OCI-LY7 (cell line): ENCODE data around the gene USP30. TPM values are rescaled to one million over a fixed set of nuclear protein-coding genes. Genes with fewer than 3 reads are reported as not detected.

Experiments used
- BruUV-seq: library from RNA; stranded (reverse); fragments of 400-500 nt; replicated peaks from 2 replicates; lab custom pipeline; 2021; lab: Mats Ljungman, UMichigan
- CTCF ChIA-PET: fragments of 300-600 bp; sonication (Branson Sonifier 250); formaldehyde crosslinking; loops from one replicate; lab custom pipeline; 2022; ENCODE audit warnings: antibody characterized with exemption; ENCODE audit not compliant: unreplicated experiment; lab: Charles Lee
- POLR2A ChIA-PET: fragments of 300-600 bp; sonication (Branson Sonifier 250); formaldehyde crosslinking; loops from one replicate; lab custom pipeline; 2022; ENCODE audit warnings: antibody characterized with exemption; lab: Charles Lee
- DNase-seq: peaks from one replicate; pipeline ENCODE4 v3.0.0-alpha.2; 2015; ENCODE audit warnings: low spot score
- H2AFZ ChIP-seq: fragments of 200-600 bp; sonication (generic), shearing (Covaris generic); 2 replicates; pipeline ENCODE4 v1.6.1; 2014; ENCODE audit warnings: mild to moderate bottlenecking, antibody characterized with exemption, low read length, moderate library complexity
- H3K27ac ChIP-seq: fragments of 200-600 bp; sonication (generic); 2 replicates; pipeline ENCODE4 v1.5.1; 2014; ENCODE audit warnings: mixed run types, low read depth, mild to moderate bottlenecking, moderate library complexity, low read length, inconsistent platforms; ENCODE audit not compliant: poor library complexity, severe bottlenecking
- H3K36me3 ChIP-seq: fragments of 200-600 bp; sonication (generic); 2 replicates; pipeline ENCODE4 v1.6.1; 2014; ENCODE audit warnings: mild to moderate bottlenecking, antibody characterized with exemption, low read length, moderate library complexity, mixed read lengths; ENCODE audit not compliant: insufficient read depth
- H3K4me1 ChIP-seq: fragments of 200-600 bp; sonication (generic); 2 replicates; pipeline ENCODE4 v1.5.1; 2014; ENCODE audit warnings: mild to moderate bottlenecking, low read length; ENCODE audit not compliant: insufficient read depth, poor library complexity, severe bottlenecking
- H3K4me2 ChIP-seq: fragments of 200-600 bp; sonication (generic); 2 replicates; pipeline ENCODE4 v1.6.1; 2014; ENCODE audit warnings: mild to moderate bottlenecking, low read length
- H3K4me3 ChIP-seq: fragments of 200-600 bp; sonication (generic); 2 replicates; pipeline ENCODE4 v1.5.1; 2014; ENCODE audit warnings: mild to moderate bottlenecking, low read depth, low read length; ENCODE audit not compliant: poor library complexity, severe bottlenecking
- H3K79me2 ChIP-seq: fragments of 200-600 bp; sonication (generic); 2 replicates; pipeline ENCODE4 v1.6.1; 2016; ENCODE audit warnings: low read depth, mild to moderate bottlenecking, low read length, moderate library complexity, mixed read lengths; ENCODE audit not compliant: insufficient read depth
- H3K9me2 ChIP-seq: fragments of 200-600 bp; sonication (generic); 2 replicates; pipeline ENCODE4 v1.6.1; 2016; ENCODE audit warnings: mild to moderate bottlenecking, low read length, mixed read lengths; ENCODE audit not compliant: insufficient read depth
- H3K9me3 ChIP-seq: fragments of 200-600 bp; sonication (generic); 2 replicates; pipeline ENCODE4 v1.6.1; 2014; ENCODE audit warnings: mild to moderate bottlenecking, mixed run types, low read length, mixed read lengths
- H4K20me1 ChIP-seq: fragments of 200-600 bp; sonication (generic); 2 replicates; pipeline ENCODE4 v1.6.1; 2014; ENCODE audit warnings: mild to moderate bottlenecking, antibody characterized with exemption, low read length, moderate library complexity, mixed read lengths; ENCODE audit not compliant: insufficient read depth
- EZH2phosphoT487 ChIP-seq: fragments of 200-600 bp; sonication (generic); IDR thresholded peaks from 2 replicates; pipeline ENCODE4 v1.6.1; 2018; ENCODE audit warnings: low read depth, borderline replicate concordance, mild to moderate bottlenecking, mixed run types, antibody characterized with exemption, low read length, moderate library complexity, mixed read lengths
- intact Hi-C: fragments of 100-400 bp; cut with micrococcal nuclease; formaldehyde crosslinking; loops from one replicate; pipeline ENCODE4 v1.10.0; 2022; ENCODE audit not compliant: unreplicated experiment
- total RNA-seq, 2 experiments: library from RNA; depleted of rRNA in 1 of 2; stranded (reverse); fragments of >200 nt in 1 of 2; shearing (Covaris generic) in 1 of 2; gene quantifications; 2 replicates each; pipeline ENCODE4 v1.2.3, GENCODE V29; 2014 to 2022
- TF ChIP-seq, protein P1 (sequence below): fragments of 200-600 bp; sonication (generic); conservative IDR thresholded peaks from 2 replicates; pipeline ENCODE4 v1.5.1; 2014; ENCODE audit warnings: mild to moderate bottlenecking, antibody characterized with exemption, low read length, moderate library complexity, mixed read lengths

Gene USP30
- total RNA-seq, 2 experiments from 2014 or later = 15.7 to 36.2 TPM

GRCh38 chr12:109065853-109066193 lies 13.4 kb downstream of the USP30 start:
- Histone ChIP-seq H3K36me3 (peaks cover 68% of the 10 kb centered on the region), H3K27ac (peak overlapping the region; percentile 94), H3K4me1 (peaks cover 57% of the 10 kb centered on the region), H3K79me2 (peaks cover 5% of the 10 kb centered on the region; the same call in 1 of the 2 replicates), H3K9me2 (no peaks in the 10 kb centered on the region), H3K9me3 (peaks cover 16% of the 10 kb centered on the region), H2AFZ (no peak overlapping the region; the same call in 1 of the 2 replicates), H3K4me3 (no peak overlapping the region), H4K20me1 (no peaks in the 10 kb centered on the region), H3K4me2 (no peak overlapping the region)
- intact Hi-C loops = no loop called here
- CTCF ChIA-PET = no interaction called here
- POLR2A ChIA-PET = no interaction called here
- no TSS peak for BruUV-seq
- no peak for DNase-seq
- TF ChIP-seq, protein P1, sequence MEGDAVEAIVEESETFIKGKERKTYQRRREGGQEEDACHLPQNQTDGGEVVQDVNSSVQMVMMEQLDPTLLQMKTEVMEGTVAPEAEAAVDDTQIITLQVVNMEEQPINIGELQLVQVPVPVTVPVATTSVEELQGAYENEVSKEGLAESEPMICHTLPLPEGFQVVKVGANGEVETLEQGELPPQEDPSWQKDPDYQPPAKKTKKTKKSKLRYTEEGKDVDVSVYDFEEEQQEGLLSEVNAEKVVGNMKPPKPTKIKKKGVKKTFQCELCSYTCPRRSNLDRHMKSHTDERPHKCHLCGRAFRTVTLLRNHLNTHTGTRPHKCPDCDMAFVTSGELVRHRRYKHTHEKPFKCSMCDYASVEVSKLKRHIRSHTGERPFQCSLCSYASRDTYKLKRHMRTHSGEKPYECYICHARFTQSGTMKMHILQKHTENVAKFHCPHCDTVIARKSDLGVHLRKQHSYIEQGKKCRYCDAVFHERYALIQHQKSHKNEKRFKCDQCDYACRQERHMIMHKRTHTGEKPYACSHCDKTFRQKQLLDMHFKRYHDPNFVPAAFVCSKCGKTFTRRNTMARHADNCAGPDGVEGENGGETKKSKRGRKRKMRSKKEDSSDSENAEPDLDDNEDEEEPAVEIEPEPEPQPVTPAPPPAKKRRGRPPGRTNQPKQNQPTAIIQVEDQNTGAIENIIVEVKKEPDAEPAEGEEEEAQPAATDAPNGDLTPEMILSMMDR = no peak
- TF ChIP-seq EZH2phosphoT487 = no peak

DNA sequence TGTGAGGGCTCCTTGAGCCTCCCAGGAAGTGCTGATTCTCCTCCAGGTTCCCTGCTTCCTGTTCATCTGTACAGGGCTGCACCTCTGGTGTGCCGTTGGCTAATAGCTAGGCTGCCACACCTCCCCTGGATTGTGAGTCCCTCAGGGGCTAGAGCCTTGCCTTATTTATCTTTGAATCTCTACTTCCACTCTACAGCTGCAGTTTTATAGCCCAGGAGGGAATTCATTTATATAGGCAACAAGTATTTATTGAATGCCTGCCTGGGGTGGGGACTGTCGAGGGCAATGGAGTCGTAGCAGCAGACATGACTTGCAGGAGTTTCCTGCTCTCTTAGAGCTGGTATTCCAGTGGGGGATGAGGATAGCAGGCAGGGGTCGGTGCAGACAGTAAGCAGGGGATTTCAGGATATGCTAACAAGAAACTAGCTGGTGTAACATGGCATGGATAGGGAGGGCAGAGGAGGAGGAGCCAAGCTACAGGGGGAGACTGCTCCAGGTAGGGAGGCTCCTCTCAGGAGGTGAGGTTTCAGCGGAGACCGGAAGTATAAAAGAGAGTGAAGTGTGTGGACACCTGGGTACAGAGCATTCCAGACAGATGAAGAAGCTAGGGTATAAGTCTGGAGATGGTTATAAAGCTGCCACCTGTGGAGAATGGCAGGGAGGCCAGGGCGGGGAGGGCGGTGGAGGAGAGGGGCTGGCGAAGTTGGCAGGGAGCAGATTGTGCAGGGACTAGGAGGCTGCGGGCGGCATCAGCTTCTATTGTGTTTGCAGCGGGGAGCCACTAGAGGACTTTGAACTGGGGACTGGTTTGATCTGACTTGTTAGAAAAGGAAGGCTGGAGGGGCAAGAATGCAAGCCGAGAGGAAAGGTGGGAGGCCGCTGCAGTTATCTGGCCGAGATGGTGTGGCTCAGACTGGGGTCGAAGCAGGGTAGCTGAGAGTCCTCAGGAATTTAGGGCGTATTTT lies 17.2 kb downstream of the USP30 start:
- intact Hi-C loops = no loop called here
- ChIA-PET POLR2A (interaction anchor here (0.5 to 0.9 kb wide), 4 partner anchors 8 to 126 kb away, joined by 3 to 5 read pairs (median 3); no protein-coding TSS in a partner anchor), CTCF (no interaction called here)
- Histone ChIP-seq H3K79me2 (peaks cover 2% of the 10 kb centered on the region; the same call in 1 of the 2 replicates), H2AFZ (no peak overlapping the region), H3K9me2 (no peaks in the 10 kb centered on the region), H3K4me3 (no peak overlapping the region), H3K36me3 (peaks cover 90% of the 10 kb centered on the region), H3K4me2 (no peak overlapping the region), H3K4me1 (peaks cover 23% of the 10 kb centered on the region), H3K27ac (no peak overlapping the region), H4K20me1 (no peaks in the 10 kb centered on the region), H3K9me3 (peaks cover 2% of the 10 kb centered on the region)
- BruUV-seq = no TSS peak
- DNase-seq = no peak
- TF ChIP-seq EZH2phosphoT487 = no peak
- TF ChIP-seq, protein P1 = no peak
